SW 1271 (cell line): Measurements from ENCODE around the gene FOXL3.

ENCODE experiments used
- DNase-seq, 2 experiments: peaks; one replicate each; lab custom pipeline; 2025; lab: John Stamatoyannopoulos, UW

FOXL3 gene

DNA sequence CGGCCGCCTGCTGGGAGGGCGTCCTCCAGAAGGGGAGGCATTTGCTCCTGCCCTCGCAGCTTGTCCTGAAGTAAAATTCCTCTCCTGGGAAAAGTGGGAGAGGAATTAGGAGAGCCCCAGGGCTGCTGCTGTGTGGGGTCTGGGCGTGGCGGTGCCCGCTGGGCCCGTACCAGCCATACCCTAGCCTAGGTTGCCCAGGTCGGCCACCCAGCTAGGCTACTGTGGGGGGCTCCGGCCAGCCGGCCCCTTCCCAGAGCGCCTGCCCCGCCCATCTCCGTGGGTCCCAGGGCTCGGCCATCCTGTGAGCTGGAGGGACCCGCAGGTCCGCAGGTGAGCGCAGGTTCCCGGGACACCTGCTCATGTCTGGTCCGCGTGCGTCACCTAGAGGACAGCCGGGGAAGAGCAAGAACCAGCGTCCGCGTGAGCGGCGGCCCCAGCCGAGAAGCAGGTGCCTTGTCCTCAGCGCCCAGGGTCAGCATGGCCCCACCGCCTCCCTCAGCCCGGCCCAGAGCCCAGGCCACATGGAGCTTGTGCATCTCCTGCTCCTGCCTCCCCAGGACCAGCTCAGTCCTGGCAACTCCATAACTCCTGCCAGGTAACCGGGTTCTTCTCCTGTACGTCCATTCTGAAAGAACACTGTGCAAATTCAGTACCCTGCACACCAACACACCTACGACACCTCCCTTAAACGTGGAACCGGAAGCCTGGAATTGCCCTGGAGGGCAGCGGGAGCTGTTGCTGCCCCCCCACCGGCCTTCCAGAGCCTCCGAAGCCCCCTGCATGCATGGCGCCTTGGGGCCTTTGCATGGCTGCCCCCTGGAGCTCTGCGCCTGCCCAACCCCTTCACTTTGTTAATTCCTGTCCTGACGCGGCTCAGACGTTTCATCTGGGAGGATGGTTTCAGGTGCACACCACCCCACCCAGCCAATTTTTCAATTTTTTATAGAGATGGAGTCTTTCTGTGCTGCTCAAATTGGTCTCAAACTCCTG, 22.8 kb upstream of the FOXL3 start:
- no peak for DNase-seq

DNA sequence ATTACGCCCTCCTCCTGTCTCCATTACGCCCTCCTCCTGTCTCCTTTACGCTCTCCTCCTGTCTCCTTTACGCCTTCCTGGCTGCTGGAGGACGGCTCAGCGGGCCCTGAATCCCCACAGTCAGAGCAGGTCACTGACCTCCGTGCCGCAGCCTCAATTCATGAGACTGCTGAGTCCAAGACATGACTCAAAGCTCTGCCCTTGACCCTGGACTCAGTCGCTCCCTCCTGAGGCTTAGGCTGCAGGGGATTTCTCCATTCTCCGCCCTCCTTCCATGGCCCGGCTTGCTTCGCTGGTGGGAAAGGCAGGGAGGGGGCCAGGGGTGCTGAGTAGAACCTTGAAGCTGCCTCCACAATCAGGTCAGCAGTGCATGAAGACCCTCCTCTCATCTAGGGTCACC, 21.0 kb upstream of the FOXL3 start:
- DNase-seq = no peak

DNA sequence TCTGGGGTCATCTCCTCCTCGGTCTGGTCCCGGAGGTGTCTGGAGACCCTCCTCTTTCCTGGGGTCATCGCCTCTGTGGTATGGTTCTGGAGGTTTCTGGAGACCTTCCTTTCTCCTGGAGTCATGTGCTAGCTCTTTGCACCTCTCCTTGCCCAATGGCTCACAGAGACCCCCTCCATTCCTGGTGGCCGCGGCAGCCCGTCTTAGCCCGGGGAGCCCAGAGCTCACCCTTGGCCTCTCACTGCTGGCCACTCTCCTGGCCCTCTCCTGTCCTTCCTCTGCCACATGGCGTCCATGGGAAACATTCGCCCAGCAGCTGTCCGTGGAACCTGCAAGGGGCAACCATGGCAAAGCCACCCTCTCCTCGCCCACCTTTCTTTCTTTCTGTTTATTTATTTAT, 20.2 kb upstream of the FOXL3 start:
- no peak for DNase-seq

DNA sequence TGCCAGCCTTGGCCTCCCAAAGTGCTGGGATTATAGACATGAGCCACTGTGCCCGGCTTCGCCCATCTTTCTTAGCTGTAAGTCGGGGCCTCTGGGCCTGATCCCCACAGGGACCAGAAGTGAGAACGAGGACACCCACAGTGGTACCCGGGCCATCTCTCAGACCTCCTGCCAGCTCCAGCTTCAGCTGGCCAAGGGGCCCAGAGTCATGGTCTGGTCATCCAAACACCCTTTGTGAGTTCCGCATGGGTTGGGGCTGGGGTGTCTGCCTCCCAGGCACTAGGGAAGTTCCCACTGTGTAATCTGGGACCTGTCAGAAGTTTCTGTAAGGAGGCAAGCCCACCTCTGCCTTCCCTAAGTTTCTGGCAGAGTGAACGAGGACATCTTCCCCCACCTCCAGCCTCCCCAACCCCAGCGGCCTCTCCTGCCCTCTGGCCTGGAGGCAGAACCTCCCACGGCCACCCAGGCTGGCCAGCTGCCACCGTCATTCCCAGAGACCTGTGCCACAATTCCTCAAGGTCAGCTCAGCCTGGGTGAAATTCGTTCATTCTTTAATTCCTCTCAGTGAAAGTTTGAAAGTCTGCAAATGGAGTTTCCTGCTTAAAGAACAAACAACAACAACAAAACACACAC, 19.5 kb upstream of the FOXL3 start:
- no peak for DNase-seq

DNA sequence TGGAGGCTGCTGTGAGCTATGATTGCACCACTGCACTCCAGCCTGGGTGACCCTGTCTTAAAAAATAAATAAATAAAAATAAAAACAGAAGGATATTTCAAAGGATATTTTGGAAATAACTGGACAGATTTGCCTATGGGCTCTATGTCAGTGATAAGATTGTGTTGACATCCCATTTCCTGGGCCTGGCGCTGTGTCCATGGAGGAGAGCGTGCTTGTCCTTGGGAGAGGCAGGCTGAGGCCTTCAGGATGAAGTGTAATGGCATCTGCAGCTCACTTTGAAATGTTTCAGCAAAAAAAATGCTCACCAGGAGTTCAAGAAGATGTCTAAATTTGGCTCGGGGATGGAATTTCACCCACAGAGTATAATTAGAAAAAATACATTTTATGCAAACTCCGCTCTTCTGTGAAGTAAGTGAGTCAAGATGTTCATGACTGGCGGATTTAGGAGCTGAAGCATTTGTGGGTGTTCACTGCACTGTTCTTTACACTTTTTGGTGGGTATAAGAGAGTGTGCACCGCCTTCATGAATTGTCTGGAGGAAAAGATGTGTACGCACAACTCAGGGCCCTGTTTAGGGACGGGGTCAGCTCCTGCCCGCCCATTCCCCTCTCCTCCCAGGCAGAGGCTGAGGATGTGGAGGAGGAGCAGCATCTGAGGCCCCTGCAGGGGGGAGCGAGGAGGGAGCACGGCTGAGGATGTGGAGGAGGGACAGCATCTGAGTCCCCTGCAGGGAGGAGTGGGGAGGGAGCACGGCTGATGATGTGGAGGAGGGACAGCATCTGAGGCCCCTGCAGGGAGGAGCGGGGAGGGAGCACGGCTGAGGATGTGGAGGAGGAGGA, 18.5 kb upstream of the FOXL3 start:
- DNase-seq = no peak

DNA sequence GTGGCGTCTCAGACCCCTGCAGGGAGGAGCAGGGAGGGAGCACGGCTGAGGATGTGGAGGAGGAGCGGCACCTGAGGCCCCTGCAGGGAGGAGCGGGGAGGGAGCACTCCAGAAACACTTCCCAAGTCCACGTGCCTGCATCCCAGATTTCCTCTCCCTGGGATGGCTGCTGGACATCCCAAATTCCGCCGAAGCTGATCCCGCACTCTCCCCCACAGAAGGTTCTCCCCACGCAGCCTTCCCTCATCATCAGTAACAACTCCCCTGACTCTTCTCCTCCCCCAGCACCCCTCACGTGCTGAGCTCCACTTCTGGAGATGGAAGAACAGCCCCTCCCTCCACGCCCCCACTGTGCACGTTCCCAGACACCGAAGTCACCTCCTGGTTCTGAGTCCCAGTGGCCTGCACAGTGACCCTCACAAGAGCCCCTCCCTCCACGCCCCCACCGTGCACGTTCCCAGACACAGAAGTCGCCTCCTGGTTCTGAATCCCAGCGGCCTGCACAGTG, 17.8 kb upstream of the FOXL3 start:
- no peak for DNase-seq

DNA sequence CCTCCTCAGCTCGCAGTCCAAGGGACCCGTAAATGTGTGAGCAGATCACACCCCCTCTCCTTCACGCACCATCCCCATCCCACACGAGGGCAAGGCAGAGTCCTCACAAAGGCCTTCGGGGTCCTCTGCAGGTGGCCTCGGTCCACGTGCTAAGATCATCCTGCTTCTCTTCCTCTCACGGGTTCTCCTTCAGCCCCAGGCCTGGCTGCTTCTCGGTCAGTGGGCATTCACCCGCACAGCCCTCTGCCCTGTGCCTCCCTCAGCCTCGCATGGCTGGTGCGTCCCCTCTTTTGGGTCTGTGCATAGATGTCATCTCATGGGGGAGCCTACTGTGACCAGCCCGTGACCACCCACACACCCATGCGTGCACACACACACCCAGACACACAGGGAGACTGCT, 17.3 kb upstream of the FOXL3 start:
- no peak for DNase-seq

DNA sequence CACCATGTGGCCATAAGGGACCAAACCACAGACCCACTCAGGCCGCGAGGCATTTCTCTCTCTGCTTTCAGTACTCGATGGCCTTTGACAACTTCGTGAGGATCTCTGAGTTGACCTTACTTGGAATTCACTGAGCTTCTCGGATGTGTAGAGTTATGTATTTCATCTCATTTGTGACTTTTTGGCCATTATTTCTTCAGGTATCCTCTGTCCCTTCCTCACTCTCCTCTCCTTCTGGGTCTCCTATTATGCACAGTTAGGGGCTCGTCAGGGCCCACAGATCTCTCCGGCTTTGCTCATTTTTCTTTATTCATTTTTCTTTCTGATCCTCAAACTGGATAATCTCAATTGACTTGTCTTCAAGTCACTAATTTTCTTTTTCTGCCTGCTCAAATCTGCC, 16.6 kb upstream of the FOXL3 start:
- DNase-seq = no peak

DNA sequence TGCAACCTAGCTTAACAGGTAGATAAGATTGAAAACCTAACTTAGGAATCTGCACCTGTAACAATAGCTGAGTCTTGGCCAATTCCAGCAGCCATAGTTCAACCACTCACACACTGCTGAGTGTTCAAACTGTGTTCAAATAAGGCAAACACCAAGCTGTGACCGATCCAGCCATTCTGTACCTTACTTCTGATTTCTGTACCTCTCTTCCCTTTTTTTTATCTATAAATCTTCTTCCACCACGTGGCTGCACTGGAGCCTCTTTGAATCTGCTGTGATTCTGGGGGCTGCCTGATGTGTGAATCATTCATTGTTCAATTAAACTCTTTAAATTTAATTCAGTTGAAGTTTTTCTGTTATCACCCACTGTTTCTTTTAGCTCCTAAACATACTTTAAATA, 15.7 kb upstream of the FOXL3 start:
- DNase-seq = no peak

DNA sequence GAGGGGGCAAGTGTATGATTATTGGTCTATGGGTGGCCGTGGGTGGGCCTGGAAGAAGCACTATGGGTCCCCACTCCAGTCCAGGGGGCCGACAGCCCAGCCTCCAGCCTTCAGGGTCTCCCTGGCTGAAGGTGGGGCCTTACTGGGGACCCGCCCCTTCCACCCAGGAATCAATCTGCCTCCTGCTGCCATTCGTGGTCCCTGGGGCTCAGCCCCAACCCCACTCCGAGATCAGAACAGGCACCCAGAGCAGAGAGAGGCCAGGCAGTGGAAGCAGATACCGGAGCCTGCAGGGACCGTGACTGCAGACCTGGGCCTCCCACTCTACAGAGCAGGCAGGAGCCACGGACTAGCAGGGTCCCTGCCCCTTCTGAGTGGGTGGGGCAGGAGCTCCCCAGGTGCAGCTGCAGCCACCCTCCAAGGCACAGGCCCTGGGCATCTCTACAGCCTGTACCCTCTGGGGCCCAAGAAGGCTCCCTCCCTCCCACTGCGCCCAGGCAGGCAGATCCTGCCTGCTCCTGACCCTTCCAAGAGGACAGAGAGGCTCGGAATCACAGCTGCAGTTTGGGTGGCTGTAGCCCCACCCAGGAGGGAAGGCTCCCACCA, 13.6 kb upstream of the FOXL3 start:
- no peak for DNase-seq

DNA sequence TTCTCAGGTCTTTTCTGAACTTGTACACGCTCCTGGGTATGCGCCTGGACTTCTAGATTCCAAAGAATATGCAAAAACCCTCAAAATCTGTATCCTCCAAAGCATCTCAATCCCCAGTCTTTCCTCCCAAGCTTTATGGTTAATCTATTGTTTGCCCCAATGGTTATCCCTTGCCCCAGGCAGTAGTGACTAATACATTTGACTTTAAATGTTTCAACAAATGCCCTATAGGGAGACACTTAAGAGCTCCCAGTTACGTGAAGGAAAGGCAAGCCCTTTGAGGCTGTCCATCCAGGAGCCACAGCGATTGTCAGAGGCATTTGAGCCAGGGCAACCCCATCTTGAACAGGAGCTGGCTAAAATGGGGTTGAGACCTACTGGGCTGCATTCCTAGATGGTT, 12.7 kb upstream of the FOXL3 start:
- no peak for DNase-seq

DNA sequence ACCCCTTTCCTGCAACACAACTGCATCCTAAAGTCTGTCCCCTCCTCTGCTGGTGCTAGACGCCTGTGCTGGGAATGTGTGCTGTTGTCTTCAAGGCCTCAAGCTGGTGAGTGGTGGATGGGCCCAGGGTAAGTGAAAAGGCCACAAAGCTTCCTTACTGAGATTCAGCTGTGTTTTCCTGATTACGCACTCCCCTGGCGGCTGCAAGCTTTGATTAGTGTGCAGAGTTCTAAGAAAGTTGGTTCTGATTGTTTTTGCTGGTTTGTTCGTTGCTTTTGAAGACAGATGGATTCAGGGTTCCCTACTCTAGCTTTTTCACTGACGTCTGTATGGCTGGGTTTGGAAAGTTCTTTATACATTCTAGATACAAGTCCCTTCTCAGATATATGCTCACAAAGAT, 11.9 kb upstream of the FOXL3 start:
- no peak for DNase-seq

DNA sequence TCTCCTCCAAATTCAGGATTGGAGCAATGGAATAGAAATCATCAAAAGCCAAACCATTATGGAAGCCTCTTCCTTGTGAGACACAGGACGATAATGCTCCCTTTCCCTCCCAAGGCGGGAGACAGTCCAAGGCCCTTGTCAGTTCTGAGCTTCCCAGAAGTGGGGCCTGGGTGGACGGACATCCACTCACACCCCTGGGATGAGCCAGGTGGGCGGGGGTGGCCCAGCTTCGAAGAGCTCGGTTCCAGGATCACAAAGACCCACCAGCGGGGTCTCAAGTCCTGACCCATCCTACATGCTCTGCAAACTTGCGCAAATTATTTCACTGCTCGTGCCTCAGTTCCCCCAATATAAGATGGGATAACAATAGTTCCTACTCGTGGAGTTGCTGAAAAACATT, 10.1 kb upstream of the FOXL3 start:
- no peak for DNase-seq

DNA sequence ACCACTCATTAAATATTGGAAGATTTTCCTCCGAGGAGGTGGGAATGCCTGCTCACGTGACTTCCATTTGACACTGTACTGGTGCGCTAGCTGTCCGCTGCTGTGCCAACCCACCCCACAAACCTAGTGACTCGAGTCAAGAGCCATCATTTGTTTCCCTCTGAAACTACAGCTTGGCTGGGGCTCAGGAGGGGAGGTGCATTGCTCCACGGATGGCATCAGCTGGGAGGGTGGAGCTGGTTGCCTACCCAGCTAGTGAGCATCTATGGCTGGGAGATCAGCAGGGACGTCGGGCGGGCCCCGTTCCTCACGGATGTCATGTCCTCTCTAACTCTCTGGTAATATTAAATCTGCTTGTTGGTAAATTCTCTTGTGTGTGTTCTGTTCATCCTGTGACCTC, 9.5 kb upstream of the FOXL3 start:
- DNase-seq = no peak

DNA sequence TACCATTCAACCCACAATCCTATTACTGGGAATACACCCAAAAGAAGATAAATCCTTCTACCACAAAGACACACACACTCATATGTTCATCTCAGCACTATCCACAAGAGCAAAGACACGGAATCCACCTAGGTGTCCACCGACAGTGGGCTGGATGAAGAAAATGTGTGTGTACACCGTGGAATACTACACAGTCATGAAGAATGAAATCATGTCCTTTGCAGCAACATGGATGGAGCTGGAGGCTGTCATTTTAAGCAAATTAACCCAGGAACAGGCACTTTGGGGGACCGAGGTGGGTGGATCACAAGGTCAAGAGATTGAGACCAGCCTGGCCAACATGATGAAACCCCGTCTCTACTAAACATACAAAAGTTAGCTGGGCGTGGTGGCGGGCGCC, 8.3 kb upstream of the FOXL3 start:
- DNase-seq = no peak

DNA sequence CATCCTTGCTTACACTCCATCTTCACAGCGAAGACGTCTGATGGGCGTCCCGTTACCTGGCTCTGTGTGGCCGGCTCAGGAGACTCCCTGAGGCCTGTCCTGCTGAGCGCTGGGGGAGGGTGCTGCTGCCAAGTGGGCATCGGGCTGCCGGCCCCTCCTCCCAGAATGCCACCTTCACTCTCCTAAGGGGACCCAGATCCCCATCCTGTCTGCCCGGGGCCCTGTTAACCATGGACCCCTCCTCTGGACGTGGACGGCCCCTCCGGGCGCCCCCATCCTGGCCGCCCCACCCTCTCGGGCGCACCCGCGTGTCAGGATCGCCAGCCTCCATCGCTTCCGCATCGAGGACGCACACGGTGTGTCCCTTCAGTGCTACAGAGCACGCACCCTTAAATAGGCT, 7.3 kb upstream of the FOXL3 start:
- DNase-seq = no peak

DNA sequence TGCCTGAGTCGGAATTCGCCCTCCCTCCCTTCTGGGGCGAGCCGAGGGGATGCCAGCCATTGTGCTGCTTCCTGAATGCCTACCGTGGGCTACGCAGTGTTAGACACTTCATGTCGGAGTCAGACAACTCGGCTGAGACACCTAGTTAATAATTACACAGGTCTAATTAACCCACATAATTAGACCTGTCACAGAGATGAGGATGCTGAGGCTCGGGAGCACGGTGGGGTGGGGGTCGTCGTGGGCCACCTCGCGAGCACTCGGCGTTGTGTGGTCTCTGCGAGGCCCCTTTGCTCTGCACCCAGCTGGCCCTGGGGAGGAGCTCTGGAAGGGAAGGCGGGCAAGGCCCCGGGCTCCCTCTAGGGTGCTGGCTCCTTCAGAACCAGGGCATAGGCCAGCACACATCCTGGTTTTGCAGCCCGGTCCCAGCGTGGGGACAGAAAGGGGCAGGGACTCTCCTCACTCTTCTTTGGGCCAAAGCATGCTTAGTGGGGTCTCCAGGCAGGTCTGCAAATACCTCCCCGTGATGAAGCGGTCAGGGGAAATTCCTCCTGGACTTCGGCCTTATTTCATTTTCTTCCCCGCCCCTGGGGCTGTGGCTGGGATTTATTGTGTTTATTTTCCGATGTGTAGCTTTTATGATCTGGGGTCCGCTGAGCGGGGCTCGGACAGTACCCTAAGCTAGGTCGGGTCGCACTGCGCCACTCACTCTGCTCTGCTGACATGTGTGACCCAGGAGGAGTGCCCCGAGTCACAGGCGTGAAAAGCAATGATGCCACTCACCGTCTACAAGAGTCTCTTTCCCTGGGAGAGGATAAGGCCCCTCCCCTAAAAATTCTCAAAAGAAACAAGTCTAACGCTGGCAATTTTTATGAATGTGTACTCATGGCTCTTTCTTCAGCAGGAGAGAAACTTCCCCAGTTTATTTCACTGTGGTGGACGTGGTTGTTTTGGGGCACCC, 4.9 kb upstream of the FOXL3 start:
- DNase-seq = no peak

DNA sequence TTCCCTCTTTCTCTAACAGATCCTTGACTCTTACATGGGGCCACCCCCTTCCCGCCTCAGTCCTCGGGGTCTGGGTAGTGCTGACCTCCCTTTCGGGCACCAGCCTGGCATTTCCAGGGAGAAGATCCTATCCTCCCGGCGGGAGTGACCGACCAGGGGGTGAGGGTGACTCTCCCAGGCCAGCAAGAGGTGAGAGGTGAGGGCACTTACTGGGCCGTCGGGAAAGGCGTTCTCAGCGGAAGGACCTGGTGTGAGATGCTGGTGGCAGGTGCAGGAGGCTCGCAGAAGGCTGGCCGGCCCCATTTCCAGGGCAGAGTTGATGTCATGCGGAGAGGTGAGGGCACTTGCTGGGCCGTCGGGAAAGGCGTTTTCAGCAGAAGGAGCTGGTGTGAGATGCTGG, 4.2 kb upstream of the FOXL3 start:
- no peak for DNase-seq

DNA sequence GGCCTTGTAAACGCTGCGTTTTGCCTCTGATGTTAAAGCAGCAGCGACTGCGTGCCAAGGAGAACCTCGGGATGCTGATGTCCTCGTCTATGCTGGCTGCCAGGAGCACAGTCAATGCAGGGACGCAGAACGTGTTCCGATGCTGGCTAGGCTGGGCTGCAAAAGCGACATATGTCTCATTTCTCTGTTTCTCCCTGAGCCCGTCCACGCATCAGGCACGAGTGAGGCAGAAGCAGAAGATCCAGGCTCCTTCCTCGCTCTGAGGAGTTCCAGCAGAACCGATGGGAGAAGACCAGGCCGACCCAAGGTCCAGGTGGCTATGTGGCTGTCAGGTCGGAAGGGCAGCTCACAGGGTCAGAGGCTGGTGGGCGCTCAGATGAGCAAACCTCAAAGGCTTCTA, 3.7 kb upstream of the FOXL3 start:
- DNase-seq = no peak

DNA sequence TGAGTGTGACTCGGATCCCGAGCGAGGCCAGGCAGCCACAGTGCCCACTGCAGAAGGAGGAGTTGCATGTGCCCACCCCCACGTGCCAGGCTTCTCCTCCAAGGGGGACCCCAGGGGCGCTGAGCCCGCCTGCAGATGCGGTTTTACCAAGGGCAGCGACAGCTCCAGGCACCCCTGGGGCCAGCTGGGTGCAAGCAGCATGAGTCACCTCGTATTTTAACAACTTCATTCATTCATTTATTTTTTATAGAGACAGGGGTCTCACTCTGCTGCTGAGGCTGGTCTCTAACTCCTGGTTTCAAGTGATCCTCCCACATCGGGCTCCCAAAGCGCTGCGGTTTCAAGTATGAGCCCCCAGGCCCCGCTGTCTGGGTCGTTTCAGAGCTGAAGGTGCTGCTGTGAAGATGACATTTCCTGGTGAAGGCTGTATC, 1.3 kb upstream of the FOXL3 start:
- no peak for DNase-seq

DNA sequence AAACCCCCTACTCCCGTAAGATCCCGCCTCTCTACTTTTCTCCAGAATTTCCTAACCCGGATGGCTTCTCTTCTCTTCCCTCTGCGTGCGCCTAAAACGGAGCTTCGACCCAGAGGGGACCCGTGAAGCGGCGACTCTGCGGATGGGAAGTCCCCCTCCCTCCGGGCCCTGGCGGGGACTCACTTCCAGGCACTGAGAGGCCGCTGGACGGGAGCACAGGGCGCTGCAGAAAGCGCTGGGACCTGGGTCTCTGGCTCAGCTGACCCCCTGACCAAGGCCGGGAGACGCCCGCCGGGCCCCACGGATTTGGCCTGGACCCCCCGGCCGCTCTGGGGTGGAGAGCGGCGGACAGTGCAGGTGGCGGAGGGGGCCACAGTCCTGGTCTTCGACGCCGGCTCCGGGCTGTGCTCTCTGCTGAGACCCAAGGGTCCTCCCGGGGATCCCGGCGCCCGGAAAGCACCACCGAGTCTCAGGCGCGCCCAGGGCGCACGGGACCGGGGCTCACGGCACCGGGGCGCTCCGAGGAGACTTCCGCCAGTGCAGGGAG, 688 bp upstream of the FOXL3 start:
- DNase-seq = no peak
